CD4-positive, alpha-beta T cell treated with Interleukin-17A for 4 hours (primary cell): Measurements from ENCODE around the gene MTMR11.

ENCODE experiments used
- DNase-seq: peaks from one replicate; pipeline ENCODE4 v3.0.0-alpha.2; 2020; ENCODE audit warnings: mixed read lengths

The MTMR11 gene

DNA sequence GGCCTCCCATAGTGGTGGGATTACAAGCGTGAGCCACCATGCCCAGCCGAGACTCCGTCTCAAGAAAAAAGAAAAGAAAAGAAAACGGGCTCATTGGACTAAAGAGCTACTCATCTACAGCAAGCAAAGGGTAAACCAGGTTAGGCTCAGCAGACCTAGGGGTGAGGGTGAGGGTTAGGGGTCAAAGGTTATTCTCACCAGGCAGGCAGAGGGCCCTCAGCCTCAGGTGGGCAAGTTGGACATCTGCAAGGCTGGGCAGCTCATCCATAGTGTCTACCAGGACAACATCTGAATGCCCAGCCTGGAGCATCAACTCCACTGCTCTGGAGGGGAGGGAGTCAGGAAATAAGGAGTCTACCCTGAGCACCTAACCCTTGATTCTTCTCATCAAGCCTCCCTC lies 3.5 kb downstream of the MTMR11 start:
- no peak for DNase-seq

DNA sequence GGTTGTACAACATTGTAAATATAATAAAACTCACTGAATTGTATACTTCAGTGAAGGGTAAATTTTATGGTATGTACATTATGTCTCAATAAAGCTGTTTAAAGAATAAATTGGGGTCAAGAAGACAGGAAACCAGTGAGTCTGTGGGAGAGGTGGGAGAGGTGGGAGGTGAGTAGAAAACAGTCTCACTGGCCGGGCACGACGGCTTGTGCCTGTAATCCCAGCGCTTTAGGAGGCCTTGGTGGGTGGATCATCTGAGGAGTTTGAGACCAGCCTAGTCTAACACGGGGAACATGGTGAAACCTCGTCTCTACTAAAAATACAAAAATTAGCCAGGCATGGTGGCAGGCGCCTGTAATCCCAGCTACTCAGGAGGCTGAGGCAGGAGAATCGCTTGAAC lies 4.2 kb downstream of the MTMR11 start:
- DNase-seq = no peak

DNA sequence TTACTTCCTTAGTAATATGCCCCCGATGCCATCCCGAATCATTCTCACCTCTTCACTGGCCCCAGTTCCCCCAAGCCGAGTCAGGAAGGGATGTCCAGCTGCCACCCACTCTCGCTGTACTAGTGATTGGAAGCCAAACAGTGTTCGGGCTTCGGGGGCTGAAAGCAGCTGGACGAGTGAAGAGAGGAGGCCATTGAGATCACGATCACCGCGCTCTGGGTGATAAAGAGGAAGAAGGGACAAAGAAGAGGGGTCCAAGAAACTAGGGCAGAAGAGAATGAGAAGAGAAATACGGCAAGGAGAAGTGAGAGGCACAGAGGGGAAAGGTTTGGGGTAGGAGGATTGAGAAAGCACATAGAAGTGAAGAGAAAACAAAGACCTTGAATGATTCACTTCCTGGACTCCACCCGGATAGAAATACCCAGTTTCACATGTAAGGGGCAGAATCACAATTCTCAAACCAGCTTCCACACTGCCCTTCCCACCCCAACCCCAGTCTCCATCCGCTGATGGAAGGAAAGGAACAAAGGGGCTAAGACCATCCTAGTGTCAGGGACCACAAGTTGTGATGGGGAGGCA lies 5.4 kb downstream of the MTMR11 start:
- DNase-seq = no peak

DNA sequence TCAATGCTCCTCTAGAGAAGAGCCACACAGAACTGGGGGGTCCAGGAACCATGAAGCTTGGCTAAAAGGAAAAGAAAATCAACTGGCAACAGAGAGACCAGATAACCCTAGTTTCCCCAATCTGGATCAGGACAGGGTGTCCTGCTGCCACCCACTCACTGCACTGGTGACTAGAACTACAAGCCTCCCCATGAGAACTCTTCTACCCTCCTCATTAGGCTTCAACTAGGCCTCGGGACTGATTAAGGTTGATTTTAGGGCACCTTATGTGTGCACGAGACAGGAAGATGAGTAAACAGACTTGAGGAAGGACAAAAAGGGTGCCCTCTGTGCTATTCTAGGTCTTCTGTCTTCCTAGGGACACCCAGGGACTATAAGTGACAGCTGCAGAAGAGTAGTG lies 6.8 kb downstream of the MTMR11 start:
- DNase-seq = no peak

DNA sequence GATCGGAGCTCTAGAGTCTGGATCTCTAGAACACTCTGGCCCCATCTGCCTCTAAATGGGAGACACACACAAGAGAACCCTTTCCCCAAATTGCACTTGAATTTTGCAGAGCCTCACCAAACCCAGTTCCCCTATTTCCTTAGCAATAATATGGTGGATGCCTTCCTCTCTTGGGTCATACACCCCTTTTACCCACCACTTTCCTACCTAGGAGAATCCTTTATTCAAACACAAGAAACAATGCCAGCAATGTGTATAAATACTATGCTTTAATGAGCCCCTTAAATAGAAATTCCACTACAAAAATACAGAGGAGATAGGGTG lies 8.3 kb downstream of the MTMR11 start:
- no peak for DNase-seq

DNA sequence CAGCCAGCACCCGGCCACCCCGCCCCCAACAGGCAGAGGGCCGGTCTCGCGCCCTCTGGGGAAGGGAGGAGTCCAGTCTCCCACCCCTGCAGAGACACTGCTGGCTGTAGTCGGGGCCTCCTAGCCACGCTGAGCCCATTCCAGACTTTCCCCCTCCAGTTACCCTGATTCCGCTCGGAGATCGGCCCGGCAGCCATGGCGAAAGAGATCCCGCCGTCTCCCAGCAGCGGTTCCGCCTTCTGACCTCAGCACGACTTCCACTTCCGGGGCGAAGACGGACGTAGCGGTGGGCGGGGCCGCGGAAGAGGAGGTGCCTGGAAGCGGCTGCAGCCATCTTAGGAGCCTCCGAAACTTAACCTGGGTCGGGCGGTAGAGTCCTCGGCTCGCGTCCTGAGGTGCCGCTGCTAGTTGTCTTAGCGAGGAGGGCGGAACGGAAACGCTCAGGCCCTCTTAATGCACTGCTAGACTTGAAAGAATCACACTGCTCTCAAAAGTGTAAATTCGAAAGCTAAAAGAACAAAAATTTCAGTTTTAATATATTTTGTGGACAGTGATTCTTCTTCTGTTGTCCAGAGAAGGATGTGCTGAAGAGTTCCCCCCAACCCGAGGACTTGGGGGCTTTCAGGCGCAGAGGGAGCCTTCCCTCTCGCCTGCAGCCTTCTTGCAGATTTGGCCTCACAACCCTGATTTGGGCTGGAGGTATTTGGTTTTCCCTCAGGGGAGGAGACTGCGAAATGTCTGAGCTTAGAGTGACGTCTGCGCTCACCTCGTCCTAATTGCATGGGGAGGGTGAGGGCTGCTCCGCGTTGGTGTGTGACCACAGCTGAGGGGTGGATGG lies 8.9 kb downstream of the MTMR11 start, which contains the start of gene SF3B4:
Gene SF3B4 (minus strand): TSS at position 241 of the 838 bp plus-strand sequence. CDS start 44 bp downstream, at position 197.
- DNase-seq = peak; percentile 97

DNA sequence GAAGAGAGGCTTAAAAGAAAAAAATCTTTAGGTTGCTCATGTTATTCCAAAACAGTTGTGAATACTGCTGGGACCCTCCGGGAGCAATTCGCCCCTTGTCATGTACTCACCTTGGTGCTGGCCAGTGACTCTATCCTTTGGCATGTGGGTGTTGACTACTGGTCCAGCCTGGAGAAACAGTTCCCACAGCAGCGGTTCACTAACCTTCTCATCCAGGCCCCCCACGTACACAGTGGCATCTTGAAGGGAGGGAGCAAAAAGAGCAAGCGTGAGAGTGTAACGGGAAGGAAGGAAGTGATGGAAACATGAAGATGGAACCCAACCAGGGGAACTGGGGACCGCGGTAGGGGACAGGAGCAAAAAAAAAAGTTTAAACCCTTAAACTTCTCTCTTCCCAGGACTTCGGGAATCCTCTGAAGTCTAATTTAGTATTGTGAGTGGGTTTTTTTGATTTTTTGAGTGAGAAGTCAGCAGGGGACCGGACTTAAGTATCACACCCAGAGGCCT lies 9.6 kb downstream of the MTMR11 start:
- no peak for DNase-seq

DNA sequence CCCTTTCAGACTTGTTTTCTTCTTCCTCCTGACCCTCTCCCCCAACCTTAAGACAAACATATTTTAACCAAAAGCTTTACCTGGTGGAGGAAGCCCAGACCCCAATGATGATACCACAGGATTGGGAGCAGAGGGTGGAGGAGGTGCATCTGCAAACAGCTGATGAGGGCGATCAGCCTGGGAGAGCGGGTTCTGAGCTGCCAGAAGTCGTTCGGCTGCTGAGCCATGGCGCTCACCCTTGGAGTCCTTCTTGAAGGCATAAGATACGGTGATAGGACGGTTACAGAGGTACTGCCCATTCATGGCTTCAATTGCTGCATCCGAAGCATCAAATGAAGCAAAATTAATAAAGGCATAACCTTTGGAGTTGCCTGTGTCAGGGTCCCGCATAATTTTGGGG lies 10.4 kb downstream of the MTMR11 start:
- no peak for DNase-seq

DNA sequence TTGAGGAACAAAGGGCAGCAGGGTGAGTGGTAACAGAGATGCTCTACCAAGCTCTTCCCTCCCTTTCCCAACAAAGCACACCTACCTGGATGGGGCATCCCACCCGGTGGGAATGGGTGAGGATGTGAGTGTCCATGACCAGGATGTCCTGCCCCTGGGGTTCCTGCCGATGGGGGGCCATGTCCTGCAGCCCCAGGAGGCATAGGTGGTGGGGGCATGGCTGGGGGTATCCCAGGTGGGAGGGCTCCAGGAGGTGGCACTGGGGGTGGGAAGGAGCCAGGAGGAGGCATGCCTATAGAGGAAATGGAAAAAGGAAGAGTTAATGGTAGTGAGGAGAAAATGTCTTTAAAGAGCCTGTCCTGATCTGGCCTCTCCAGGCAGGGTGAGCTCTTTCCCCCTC lies 10.9 kb downstream of the MTMR11 start:
- no peak for DNase-seq

DNA sequence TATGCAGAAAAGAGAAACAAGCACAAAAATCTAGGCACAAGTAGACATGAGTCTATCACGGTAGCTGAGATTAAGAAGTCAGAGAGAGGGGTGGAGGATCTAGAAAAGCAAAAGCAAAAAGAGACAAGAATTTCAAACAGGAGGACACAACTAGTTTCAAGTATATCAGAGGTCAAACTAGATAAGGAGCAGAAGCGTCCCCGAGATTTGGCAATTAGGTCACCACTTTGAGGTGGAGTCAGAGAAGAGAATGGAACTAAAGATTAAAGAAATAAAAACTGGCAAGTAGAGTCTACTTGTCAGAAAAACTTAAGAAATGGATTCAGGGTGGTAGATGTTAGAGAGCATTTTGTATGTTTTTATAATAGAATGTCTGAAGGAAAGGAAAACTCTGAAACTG lies 11.3 kb downstream of the MTMR11 start:
- DNase-seq = no peak

DNA sequence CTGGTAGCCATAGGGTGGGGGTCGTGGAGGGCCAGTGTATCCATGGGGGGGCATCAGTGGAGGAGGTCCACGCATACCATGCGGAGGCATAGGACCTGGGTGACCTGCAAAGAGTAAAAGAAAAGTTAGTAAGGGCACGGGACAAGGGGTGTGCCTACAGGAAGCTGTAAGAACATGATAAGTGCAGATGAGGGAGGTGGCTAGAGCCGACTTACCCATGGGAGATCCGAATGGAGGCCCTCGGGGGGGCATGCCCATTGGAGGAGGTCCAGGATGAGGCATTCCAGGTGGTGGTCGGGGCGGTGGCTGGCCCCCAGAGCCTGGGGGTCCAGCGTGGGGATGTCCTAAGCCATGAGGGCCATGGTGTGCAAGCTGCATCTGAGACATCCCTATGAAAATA lies 13.1 kb downstream of the MTMR11 start:
- DNase-seq = no peak

DNA sequence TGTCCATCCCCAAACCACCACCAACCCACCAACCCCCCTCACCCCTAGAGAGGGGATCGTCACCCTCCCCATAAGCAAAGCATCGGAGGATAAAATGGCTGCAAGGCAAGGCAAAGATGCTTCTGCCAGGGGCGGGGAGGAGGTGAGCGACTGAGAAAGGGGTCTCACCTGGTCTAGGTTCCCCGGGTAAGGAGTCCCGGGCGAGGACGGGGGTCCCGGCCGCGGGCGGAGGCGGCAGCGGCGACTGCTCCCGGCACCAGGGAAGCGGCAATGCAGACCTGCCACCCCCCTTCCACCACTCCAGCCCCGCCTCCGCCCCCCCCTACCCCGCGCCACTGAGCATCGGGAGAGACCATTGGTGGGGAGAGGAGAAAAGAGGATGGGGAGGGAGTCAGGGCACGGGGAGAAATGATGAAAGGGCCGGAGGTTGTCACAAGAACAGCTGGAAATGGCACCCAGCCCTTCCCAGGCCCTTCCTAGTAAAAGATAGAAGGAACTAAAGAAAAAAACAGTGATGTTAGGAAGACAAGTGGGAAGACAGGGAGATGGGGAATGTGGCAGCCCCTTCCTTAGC lies 19.0 kb downstream of the MTMR11 start, which contains the start of gene SV2A:
Gene SV2A (minus strand): TSS at position 274 of the 574 bp plus-strand sequence. CDS start 4,004 bp downstream, outside the sequence.
- peak; percentile 76 for DNase-seq

DNA sequence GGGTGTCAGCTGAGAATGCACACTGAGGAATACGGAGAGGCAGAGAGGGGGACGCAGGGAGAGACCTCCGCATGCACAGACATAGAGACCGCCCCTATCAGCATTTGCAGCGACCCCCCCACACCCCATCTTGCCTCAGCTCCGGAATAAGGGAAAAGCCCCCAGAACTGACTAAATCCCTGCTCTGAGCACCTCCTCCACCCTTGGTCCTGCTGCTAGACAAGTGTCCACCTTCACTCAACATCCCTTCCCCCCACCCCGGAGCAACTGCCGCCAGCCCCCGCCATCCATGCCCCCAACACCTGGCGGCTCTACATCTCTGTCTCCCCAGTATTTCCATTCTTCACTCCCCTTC lies 19.8 kb downstream of the MTMR11 start:
- peak; percentile 9 for DNase-seq

DNA sequence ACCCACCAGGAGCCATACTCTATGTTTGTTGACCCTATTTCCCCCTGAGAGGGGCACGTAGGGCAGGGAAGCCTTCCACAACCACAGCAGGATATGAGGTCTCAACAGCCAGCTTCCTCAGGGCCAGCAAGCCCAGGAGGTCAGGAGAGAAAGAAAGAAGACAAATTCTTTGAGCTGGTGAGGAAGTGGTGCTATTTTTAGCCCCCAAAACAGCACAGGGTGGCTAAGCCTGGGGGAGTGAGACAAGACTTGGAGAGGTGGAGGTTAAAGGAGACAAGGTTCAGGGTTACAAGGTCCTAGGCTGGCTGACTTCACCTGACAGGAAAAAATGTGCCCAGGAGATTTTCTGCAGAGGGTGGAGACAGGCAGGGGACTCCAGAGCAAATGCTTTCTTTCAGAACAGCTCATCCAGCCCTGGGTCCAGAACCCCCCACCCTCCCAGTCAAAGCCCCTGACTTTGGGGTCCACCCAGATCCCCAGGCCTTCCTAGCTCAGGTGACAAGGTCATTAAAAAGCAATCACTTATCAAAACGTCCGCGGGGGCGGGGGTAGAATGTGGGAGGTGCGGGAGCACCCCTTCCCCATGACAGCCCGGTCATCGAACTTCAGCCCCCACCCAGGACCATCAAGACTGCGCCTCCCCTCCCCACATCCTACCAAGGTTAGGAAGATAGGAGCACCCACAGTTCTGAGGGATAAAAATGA lies 20.3 kb downstream of the MTMR11 start:
- no peak for DNase-seq

DNA sequence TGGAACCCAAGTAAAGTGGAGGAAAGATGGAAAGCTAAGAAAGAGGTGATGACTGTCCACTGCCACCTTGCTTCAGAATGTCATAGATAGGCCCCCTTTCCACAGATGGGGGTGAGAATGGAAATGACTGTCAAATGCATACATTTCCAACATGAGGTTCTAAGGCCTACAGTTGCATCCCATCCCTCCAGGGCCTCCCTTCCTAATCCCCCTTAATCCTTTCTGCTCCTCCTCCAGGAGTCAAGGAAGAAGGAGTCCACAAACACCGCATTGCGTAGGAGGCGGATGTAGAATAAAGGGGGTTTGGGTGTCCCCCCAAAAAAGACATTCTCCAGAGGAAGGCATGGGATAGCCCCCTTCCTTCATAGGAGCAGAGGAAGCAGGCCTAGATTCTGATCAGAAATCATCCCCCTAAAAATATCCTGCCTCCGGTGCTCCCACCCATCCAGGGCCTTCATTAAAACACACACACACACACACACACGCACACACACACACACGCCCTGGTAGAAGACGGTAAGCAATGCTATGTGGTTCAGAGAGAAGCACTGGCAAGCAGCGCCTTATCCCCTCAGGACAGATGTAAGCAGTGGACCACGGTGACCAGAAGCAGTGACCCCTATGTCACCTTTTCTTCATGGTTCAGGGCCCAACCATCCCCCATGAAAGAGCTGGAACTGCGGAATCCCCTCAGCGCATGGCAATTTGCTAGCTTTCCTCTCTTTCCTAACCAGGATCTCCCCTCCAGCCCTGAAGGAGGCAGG lies 21.1 kb downstream of the MTMR11 start:
- DNase-seq = no peak

DNA sequence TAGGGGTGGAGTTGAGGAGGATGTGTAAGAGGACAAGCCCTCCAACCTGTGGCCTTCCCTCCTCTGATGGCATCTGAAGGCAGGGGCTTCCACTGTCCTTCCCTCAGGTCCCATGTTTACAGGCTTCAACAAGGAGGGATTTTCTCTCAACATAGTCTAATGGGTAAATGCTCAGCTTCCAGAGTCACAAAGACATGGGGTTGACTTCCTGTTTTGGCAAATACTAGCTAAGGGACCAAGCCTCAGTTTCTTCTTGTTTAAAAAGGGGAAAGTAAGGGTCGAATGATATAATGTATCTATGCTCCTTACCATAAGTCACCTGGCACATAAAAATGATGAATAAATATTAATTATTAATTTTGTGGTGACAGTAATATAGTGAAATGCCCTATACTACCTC lies 22.1 kb downstream of the MTMR11 start:
- DNase-seq = no peak

DNA sequence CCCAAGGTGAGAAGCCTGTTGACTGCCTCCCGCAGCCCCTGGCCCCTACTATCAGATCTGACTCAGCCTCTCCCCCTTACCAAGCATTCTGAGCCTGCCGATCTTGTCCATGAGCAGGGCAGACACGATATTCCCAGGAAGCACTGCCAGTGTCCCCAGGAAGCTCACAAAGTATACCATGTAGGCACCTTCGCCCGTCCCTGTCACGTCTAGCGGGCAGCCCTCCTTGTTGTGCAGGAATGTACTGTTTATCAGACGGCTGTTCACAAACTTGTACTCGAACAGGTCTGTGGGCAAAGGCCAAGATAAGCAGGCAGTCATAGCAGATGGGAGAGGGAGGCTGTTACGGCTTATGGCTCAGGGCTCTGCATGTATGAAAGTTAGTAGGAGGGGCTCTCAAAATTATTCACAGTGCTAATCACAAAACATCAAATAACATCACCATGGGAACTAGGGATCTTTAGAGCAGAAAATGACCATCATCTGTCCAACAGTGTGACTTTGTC lies 30.1 kb downstream of the MTMR11 start:
- DNase-seq = no peak

DNA sequence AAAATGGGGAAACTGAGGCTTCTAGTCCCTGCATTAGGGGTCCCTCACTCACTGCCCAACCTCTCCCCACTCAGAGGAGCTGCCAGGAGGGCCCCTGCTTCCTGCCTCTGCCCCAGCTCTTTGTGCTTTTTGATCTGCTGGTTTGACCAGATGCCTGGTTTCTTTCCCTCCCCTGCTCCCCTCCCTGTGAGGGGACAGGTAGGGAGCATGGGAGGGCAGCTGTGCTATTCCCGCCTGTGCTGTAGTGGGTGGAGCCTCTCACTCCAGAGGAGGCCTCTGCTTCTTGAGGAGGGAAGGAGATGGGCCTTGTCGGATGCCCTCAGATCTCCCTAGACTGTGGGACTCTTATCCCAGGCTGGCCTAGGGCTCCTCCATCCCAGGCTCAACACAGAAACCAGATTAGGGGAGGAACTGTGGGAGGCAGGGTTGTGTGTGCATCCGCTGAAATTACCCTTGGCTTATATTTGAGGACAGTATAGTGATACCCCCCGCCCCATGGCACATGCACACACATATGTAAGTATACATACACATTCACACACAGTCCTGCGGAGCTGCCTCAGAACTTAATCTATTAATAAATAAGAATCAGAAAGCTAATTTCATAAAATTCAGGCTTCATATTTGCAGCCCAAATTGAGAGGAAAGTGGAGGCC lies 32.7 kb downstream of the MTMR11 start:
- no peak for DNase-seq

DNA sequence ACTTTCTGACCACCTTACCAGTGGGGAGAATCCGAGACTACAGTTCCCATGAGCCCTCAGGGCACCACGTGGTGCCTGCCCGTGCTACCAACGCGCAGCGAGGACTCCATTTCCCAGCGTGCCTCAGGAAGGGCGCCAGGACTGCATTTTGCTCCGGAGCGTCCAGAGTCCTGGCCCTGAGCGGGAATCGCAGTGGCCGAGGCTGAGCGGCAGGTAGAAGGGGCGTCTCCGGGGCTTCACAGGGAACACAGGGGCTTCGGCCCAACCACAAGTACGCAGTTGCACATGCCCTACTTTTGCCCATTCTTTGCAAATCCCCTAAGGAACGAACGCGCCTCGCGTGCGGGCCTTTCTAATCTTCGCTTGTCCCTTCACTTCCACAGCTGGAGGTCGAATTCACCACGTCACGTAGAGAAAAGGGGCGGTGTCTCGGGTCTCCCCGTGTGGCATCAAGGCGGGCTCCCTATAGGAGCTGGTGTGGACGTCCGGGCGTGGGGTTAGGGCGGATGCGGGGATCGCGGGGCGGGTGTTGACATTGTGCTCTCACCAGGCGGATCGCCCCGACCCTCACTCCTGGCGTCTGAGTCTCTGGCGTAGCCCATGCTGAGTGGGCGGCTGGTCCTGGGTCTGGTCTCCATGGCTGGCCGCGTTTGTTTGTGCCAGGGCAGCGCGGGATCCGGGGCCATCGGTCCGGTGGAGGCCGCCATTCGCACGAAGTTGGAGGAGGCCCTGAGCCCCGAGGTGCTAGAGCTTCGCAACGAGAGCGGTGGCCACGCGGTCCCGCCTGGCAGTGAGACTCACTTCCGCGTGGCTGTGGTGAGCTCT lies 37.0 kb downstream of the MTMR11 start, which contains the start of gene BOLA1:
Gene BOLA1 (plus strand): TSS at position 109 of the 825 bp plus-strand sequence. CDS start 492 bp downstream, at position 601.
- peak; percentile 85 for DNase-seq

DNA sequence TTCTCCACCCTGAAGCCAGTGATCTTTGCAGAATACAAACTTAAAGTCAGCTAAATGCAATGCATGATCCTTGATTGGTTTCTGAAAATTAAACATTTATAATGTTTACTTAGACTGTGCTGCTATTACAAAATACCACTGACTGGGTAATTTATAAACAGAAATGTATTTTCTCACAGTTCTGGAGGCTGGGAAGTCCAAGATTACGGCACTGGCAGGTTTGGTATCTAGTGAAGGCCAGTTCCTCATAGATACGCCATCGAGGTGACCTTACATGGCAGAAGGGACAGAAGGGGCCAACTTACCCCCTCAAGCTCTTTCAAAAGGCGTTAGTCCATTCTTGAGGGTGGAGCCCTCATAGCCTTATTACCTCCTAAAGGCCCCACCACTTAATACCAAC lies 40.1 kb downstream of the MTMR11 start:
- DNase-seq = no peak

DNA sequence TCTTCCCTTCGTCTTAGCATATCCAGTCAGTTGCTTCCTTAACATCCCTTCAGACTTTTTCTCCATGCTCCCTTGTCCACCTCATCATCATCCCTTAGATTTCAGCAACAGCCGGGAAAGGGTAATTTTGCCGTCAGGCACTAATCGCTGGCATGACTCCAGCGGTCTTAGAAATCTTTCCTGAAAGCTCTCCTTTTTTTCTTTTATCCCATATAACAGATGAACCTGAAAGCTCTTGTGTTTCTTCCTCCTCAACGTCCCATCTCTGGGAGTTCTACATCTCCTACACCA lies 47.7 kb downstream of the MTMR11 start:
- no peak for DNase-seq
